GM21360 (cell line): ENCODE measurements around the gene SYT14.
"Not testable (repeated sequence)": the region's sequence is repeated elsewhere in the genome, so short reads cannot be mapped to it uniquely, and the experiment has no call there.

ENCODE experiments used
- ATAC-seq: cut with Tn5 transposase; IDR thresholded peaks from one replicate; pipeline ENCODE4 v1.9.1; 2021; ENCODE audit warnings: mild to moderate bottlenecking, moderate library complexity; ENCODE audit not compliant: unreplicated experiment

The SYT14 gene

GRCh38 chr1:210104103-210104502 is 166.1 kb downstream of the SYT14 start:
- ATAC-seq: no peak

GRCh38 chr1:210112906-210113305 is 174.9 kb downstream of the SYT14 start:
- ATAC-seq: not testable (repeated sequence)

- ATAC-seq: no peak
These were observed 179.2 kb downstream of the SYT14 start for GRCh38 chr1:210117198-210117597.

- no peak for ATAC-seq
These were observed 179.7 kb downstream of the SYT14 start for GRCh38 chr1:210117681-210118170.

- ATAC-seq: no peak
These were observed 185.4 kb downstream of the SYT14 start for GRCh38 chr1:210123383-210123782.

GRCh38 chr1:210123924-210124589 is 186.0 kb downstream of the SYT14 start:
- no peak for ATAC-seq

GRCh38 chr1:210124736-210125135 is 186.7 kb downstream of the SYT14 start:
- no peak for ATAC-seq

- no peak for ATAC-seq
These were observed 187.1 kb downstream of the SYT14 start for GRCh38 chr1:210125143-210125542.

- no peak for ATAC-seq
These were observed 191.1 kb downstream of the SYT14 start for GRCh38 chr1:210129092-210129491.

GRCh38 chr1:210129759-210130158 is 191.7 kb downstream of the SYT14 start:
- peak; percentile 84 for ATAC-seq

GRCh38 chr1:210132582-210132981 is 194.6 kb downstream of the SYT14 start:
- ATAC-seq: no peak

GRCh38 chr1:210143465-210144062 is 205.5 kb downstream of the SYT14 start:
- no peak for ATAC-seq

- no peak for ATAC-seq
These were observed 206.7 kb downstream of the SYT14 start for GRCh38 chr1:210144736-210145135.

- no peak for ATAC-seq
These were observed 213.1 kb downstream of the SYT14 start for GRCh38 chr1:210151052-210151672.

GRCh38 chr1:210159211-210159610 is 221.2 kb downstream of the SYT14 start:
- ATAC-seq: no peak

- no peak for ATAC-seq
These were observed 232.2 kb downstream of the SYT14 start for GRCh38 chr1:210170220-210170619.

- ATAC-seq: no peak
These were observed 236.1 kb downstream of the SYT14 start for GRCh38 chr1:210174133-210174532.

GRCh38 chr1:210185063-210185462 is 247.0 kb downstream of the SYT14 start:
- ATAC-seq: no peak

GRCh38 chr1:210187849-210188606 is 250.0 kb downstream of the SYT14 start:
- not testable (repeated sequence) for ATAC-seq

- no peak for ATAC-seq
These were observed 251.4 kb downstream of the SYT14 start for GRCh38 chr1:210189426-210189825.

GRCh38 chr1:210195635-210196160 is 257.7 kb downstream of the SYT14 start:
- no peak for ATAC-seq
